Right lobe of liver (tissue), 6 donors: ENCODE measurements around the gene JUNB. TPM values are rescaled to one million over a fixed set of nuclear protein-coding genes. Genes with fewer than 3 reads are reported as not detected.

Experiments
- ATAC-seq, 4 donors: fragments of 200-7000 bp; cut with Tn5 transposase; one replicate each; pipeline ENCODE4 v1.9.1; 2020; ENCODE audit warnings: mild to moderate bottlenecking in 4 of 4, moderate library complexity in 4 of 4
- DNase-seq, 3 donors: peaks; one replicate each; pipeline ENCODE4 v3.0.0-alpha.2; 2020
- H3K27ac ChIP-seq, 3 donors: fragments of 200-600 bp; one replicate each; pipeline ENCODE4 v1.8.0; 2022
- H3K27me3 ChIP-seq, 2 donors: fragments of 200-600 bp; one replicate each; pipeline ENCODE4 v1.8.0; 2022
- H3K36me3 ChIP-seq, 4 donors: fragments of 200-600 bp; sonication (generic) in 1 of 4; one replicate each; pipeline versions ENCODE4 v1.5.1 to v1.8.0; 2017 to 2022; ENCODE audit warnings: control low read depth in 1 of 4
- H3K4me1 ChIP-seq, 4 donors: fragments of 200-600 bp; sonication (generic) in 1 of 4; one replicate each; pipeline versions ENCODE4 v1.5.1 to v1.8.0; 2017 to 2022; ENCODE audit warnings: control low read depth in 1 of 4
- H3K4me3 ChIP-seq, 3 donors: fragments of 200-600 bp; one replicate each; pipeline ENCODE4 v1.8.0; 2022
- H3K9me3 ChIP-seq, 4 donors: fragments of 200-600 bp; sonication (generic) in 1 of 4; one replicate each; pipeline versions ENCODE4 v1.5.1 to v1.8.0; 2017 to 2022; ENCODE audit warnings: control low read depth in 1 of 4
- POLR2A ChIP-seq: fragments of 450-650 bp; IDR thresholded peaks from one replicate; pipeline ENCODE4 v1.6.1; 2017; ENCODE audit warnings: antibody characterized with exemption, mild to moderate bottlenecking
- WGBS: methylation state at CpG from one replicate; pipeline ENCODE4 v1.1.6; 2018; ENCODE audit warnings: low coverage, low lambda C conversion rate; ENCODE audit not compliant: insufficient coverage; ENCODE audit errors: missing lambda C conversion rate; 5-methylcytosine and 5-hydroxymethylcytosine counted together
- intact Hi-C, 2 donors: fragments of 100-400 bp; cut with DNase I; formaldehyde crosslinking; loops; one replicate each; pipeline versions ENCODE4 v1.11.2 to v1.14.1; 2022
- total RNA-seq, 6 experiments: library from RNA; depleted of rRNA in 2 of 6; stranded (reverse); fragments of >200 nt in 2 of 6; fragmentation: NEBNext Ultra II Directional in 3 of 6; extraction: Animal tissue kit (Norgen Biotek cat#: 25700) in 3 of 6; gene quantifications; one replicate each; pipeline versions ENCODE4 v1.1.0 to v1.2.4, GENCODE V29; 2016 to 2023
- TF ChIP-seq, protein P1 (sequence below), 4 donors: fragments of 200-600 bp in 3 of 4; fragments of 450-650 bp in 1 of 4; IDR thresholded peaks; one replicate each; pipeline versions ENCODE4 v1.5.1 to v1.8.0; 2016 to 2022; ENCODE audit warnings: antibody characterized with exemption in 4 of 4, mild to moderate bottlenecking in 2 of 4
- donor health status: DM: no; HTN: yes; CAD: no.
- donor health status: DM: no; HTN: no; CAD: no.
- donor health status: DM: no; HTN: no; CAD: no.
- donor health status: DM: no; HTN: yes; CAD: no.
- donor health status: DM: no; HTN: yes; CAD: no.

Gene JUNB
- total RNA-seq, 6 experiments from 2014 or later = 10.2 to 378 (median 66.0) TPM

DNA sequence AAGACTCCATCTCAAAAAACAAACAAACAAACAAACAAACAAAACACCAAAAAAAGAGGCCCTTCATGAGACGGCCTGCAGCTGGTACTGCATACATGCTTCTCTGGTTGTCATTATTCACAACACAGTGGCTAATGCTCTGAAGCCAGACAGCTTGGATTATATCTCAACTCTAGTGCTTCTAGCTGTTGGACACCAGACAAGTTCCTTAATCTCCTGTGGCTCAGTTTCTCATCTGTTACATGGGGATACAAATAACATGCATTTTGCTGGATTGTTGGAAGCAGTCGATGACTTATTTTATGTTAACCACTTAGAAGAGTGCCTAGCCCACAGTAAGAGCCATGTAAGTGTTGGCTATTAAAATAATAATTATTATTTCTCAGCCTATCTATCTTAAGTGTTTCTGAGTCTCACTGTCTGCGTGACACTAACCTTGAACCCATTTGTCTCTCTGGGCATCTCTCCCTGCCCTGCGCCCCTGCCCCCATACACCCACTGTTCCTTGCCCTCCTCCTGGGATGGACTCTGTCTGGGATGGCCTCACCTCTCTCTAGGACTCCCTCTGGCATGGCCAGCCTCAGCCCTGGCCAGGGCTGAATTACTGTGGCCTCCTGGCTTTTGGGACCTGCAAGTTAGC, 3.1 kb upstream of the JUNB start:
- Histone ChIP-seq H3K36me3 (no peaks in the 10 kb centered on the region), H3K4me3 (peak overlapping the region; percentile 48 to 90 (median 81)), H3K27ac (peak overlapping the region; percentile 96 to 100 (median 99)), H3K4me1 (peaks cover 3 to 34% (median 17%) of the 10 kb centered on the region in 4 donors), H3K27me3 (no peaks in the 10 kb centered on the region), H3K9me3 (no peaks in the 10 kb centered on the region)
- no peak for TF ChIP-seq POLR2A
- TF ChIP-seq, protein P1, sequence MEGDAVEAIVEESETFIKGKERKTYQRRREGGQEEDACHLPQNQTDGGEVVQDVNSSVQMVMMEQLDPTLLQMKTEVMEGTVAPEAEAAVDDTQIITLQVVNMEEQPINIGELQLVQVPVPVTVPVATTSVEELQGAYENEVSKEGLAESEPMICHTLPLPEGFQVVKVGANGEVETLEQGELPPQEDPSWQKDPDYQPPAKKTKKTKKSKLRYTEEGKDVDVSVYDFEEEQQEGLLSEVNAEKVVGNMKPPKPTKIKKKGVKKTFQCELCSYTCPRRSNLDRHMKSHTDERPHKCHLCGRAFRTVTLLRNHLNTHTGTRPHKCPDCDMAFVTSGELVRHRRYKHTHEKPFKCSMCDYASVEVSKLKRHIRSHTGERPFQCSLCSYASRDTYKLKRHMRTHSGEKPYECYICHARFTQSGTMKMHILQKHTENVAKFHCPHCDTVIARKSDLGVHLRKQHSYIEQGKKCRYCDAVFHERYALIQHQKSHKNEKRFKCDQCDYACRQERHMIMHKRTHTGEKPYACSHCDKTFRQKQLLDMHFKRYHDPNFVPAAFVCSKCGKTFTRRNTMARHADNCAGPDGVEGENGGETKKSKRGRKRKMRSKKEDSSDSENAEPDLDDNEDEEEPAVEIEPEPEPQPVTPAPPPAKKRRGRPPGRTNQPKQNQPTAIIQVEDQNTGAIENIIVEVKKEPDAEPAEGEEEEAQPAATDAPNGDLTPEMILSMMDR (IDR thresholded peaks at IDR 0.05) = no peak
- no peak for ATAC-seq
- DNase-seq = peak in 1 of 3 donors; percentile 84
- 38% methylated on average over 3 of the region's 4 CpGs for WGBS
- intact Hi-C loops = no loop called here

DNA sequence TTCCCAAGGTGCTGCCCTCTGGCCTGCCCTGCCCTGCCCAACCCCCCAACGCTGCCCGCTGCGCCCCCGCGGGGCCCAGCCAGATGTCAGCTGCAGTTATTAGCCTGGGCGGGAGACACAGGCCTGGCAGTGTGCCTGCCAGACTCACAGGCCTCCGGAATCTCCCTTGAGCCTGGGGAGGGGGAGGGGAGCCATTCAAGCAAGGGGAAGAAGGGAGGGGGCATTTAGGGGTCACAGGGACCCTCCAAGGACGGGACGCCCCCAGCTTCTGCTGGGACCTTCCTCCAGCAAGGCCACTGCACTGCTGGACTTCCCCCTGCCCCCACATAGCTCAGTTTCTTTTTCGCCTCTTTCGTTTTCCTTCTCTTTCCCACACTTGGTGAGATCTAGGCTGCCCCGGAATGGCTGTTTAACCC, 2.6 kb upstream of the JUNB start:
- Histone ChIP-seq H3K36me3 (no peaks in the 10 kb centered on the region), H3K27me3 (no peaks in the 10 kb centered on the region), H3K27ac (peak overlapping the region; percentile 96 to 100 (median 99)), H3K4me3 (peak overlapping the region; percentile 48 to 90 (median 81)), H3K4me1 (peaks cover 1 to 30% (median 13%) of the 10 kb centered on the region in 4 donors), H3K9me3 (no peaks in the 10 kb centered on the region)
- TF ChIP-seq, protein P1 (IDR thresholded peaks at IDR 0.05) = no peak
- TF ChIP-seq POLR2A = no peak
- peak in 2 of 4 donors; percentile 0 to 1 for ATAC-seq
- peak in 2 of 3 donors; percentile 88 to 90 for DNase-seq
- intact Hi-C loops = no loop called here
- 1% methylated on average over 10 of the region's 12 CpGs for WGBS

DNA sequence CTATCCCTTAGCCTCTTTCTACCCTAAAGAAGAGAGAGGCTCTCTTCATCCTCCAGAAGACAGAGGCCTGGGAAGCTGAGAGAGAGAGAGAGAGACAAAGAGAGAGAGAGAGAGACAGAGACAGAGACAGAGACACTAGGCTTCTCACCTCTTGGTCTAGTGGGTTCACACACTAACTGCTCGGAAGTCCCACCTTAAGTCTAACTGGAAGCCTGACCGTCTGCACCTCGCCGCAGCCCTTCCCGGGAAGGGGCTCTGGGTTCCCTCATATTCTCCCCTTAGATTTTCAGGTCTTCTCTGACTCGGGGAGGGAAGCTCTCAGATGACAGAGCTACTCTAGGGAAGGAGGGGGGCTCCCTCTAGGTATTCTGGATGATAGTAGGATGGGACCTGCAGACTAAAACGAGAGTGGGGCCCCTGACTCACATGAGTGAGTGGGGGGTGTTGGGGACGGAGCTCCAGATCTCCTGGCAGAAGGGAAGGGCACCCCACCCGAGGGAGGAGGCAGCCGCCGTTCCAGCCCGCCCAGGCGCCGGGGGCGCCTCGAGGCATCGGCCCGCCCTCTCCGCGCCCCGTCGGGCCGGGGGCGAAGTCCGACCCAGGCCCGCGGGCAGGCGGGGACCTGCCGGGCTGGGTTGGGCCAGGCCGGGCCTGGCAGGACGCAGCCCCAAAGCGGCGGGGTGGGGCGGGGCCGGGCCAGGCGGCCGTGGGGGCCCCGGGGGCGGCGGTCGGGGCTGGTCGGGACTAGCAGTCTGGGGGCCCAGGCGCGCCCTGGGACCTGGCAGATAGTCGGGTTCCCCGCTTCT, 2.0 kb upstream of the JUNB start:
- ATAC-seq (peak; percentile 0 to 18 (median 6)), DNase-seq (no peak)
- intact Hi-C loops = no loop called here
- no peaks in the 10 kb centered on the region for H3K36me3 ChIP-seq
- H3K9me3 ChIP-seq = no peaks in the 10 kb centered on the region
- peaks cover 0 to 31% (median 15%) of the 10 kb centered on the region in 4 donors for H3K4me1 ChIP-seq
- H3K27me3 ChIP-seq = no peaks in the 10 kb centered on the region
- H3K27ac ChIP-seq = peak overlapping the region; percentile 96 to 100 (median 99)
- TF ChIP-seq POLR2A = peak; percentile 48
- TF ChIP-seq, protein P1 (IDR thresholded peaks at IDR 0.05) = no peak
- 8% methylated on average over 7 of the region's 46 CpGs for WGBS
- H3K4me3 ChIP-seq = peak overlapping the region; percentile 48 to 90 (median 81)

DNA sequence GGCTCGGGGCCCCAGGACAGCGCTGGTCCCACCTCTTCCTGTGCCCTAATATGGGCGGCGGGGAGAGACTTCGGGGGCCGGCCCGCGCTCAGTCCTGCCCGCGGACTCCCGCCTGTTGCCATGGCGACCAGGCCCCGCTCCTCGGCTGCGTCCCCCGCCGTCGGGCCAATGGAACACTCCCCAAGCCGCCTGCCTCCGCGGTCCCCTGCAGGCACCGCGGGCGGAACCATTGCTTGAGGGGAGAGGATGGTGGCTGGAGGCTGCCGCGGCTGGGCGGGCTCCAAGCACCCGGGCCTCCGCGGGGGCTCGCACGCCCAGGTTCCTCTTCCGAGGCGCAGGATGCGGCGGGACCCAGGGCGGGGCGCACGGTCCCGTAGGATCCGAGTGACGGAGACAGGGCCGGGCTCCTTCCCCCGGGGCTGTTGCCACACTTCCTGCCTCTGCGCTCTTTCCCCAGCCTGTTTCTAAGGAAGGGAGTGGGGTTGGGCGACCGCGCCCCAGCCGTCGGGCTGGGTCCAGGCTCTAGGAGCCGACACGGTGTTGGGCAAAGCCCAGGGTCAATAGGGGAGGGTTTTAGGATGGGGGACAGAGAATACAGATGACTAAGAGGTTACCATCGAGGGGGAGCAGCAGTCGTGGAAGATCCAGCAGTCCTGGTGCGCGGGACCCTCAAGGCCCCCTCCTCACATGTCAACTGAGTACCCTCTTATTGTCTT, 1.2 kb upstream of the JUNB start:
- intact Hi-C loops = no loop called here
- no peaks in the 10 kb centered on the region for H3K9me3 ChIP-seq
- TF ChIP-seq, protein P1 (IDR thresholded peaks at IDR 0.05) = no peak
- peak; percentile 95 for TF ChIP-seq POLR2A
- peak overlapping the region; percentile 48 to 90 (median 81) for H3K4me3 ChIP-seq
- WGBS = 2% methylated on average over 16 of the region's 56 CpGs
- H3K36me3 ChIP-seq = no peaks in the 10 kb centered on the region
- H3K27me3 ChIP-seq = no peaks in the 10 kb centered on the region
- H3K27ac ChIP-seq = peak overlapping the region; percentile 96 to 100 (median 99)
- peaks cover 0 to 34% (median 17%) of the 10 kb centered on the region in 4 donors for H3K4me1 ChIP-seq
- DNase-seq = peak; percentile 98 to 99 (median 99)
- peak; percentile 37 to 65 (median 47) for ATAC-seq
